PC-9 (cell line): Measurements from ENCODE around the gene NINJ1.

ENCODE experiments used
- CTCF ChIP-seq: fragments of 200-600 bp; sonication (generic); conservative IDR thresholded peaks from 2 replicates; pipeline ENCODE4 v1.6.1; 2017; ENCODE audit warnings: mixed run types, antibody characterized with exemption, mild to moderate bottlenecking, moderate library complexity
- EZH2 ChIP-seq: fragments of 200-600 bp; sonication (generic); IDR thresholded peaks from 2 replicates; pipeline ENCODE4 v1.8.0; 2017; ENCODE audit warnings: antibody characterized with exemption, low read depth

GRCh38 chr9:93081081-93081529, 52.9 kb downstream of the NINJ1 start:
- TF ChIP-seq CTCF: no peak
- no peak for TF ChIP-seq EZH2
